MV-4-11 (cell line): Measurements from ENCODE around the gene LYRM1.
"Not testable (repeated sequence)": the region's sequence is repeated elsewhere in the genome, so short reads cannot be mapped to it uniquely, and the experiment has no call there.

Source experiments
- DNase-seq: peaks from one replicate; lab custom pipeline; 2025; lab: John Stamatoyannopoulos, UW

Gene LYRM1

GRCh38 chr16:20900299-20901067 is at the start of gene LYRM1, which contains the start of gene DCUN1D3:
Gene LYRM1, plus strand, starts transcription at chr16:20900771. Its CDS starts 14,785 bp downstream, at chr16:20915556.
Gene DCUN1D3, minus strand, starts transcription at chr16:20900358. Its CDS starts 37,820 bp downstream, at chr16:20862538.
- peak; percentile 95 for DNase-seq

GRCh38 chr16:20850981-20851380 is 49.6 kb upstream of the LYRM1 start:
- DNase-seq, result no peak

- no peak for DNase-seq
Measured at GRCh38 chr16:20851601-20852000, 49.0 kb upstream of the LYRM1 start.

- DNase-seq, result no peak
Measured at GRCh38 chr16:20853143-20853542, 47.4 kb upstream of the LYRM1 start.

GRCh38 chr16:20853981-20854620 is 46.5 kb upstream of the LYRM1 start:
- DNase-seq, result no peak

GRCh38 chr16:20854963-20855362 is 45.6 kb upstream of the LYRM1 start:
- DNase-seq, result no peak

GRCh38 chr16:20857281-20857680 is 43.3 kb upstream of the LYRM1 start:
- no peak for DNase-seq

- no peak for DNase-seq
Measured at GRCh38 chr16:20859229-20859628, 41.3 kb upstream of the LYRM1 start.

- no peak for DNase-seq
Measured at GRCh38 chr16:20859699-20860098, 40.9 kb upstream of the LYRM1 start.

GRCh38 chr16:20860361-20860760 is 40.2 kb upstream of the LYRM1 start:
- DNase-seq, result no peak

- not testable (repeated sequence) for DNase-seq
Measured at GRCh38 chr16:20860995-20861394, 39.6 kb upstream of the LYRM1 start.

- no peak for DNase-seq
Measured at GRCh38 chr16:20862162-20862960, 38.2 kb upstream of the LYRM1 start.

- DNase-seq, result peak; percentile 31
Measured at GRCh38 chr16:20864376-20864775, 36.2 kb upstream of the LYRM1 start.

GRCh38 chr16:20865420-20866131 is 35.0 kb upstream of the LYRM1 start:
- no peak for DNase-seq

GRCh38 chr16:20866145-20866772 is 34.3 kb upstream of the LYRM1 start:
- peak; percentile 67 for DNase-seq

- no peak for DNase-seq
Measured at GRCh38 chr16:20866801-20867200, 33.8 kb upstream of the LYRM1 start.

GRCh38 chr16:20867585-20867984 is 33.0 kb upstream of the LYRM1 start:
- DNase-seq, result no peak

GRCh38 chr16:20868890-20869289 is 31.7 kb upstream of the LYRM1 start:
- no peak for DNase-seq

- DNase-seq, result peak; percentile 47
Measured at GRCh38 chr16:20870122-20870820, 30.3 kb upstream of the LYRM1 start.

GRCh38 chr16:20871258-20871657 is 29.3 kb upstream of the LYRM1 start:
- no peak for DNase-seq
